Activated CD8-positive, alpha-beta memory T cell treated with anti-CD3 and anti-CD28 coated beads for 1 hour (primary cell): Measurements from ENCODE around the gene CYP27B1.

Source experiments
- DNase-seq, 2 donors: peaks; one replicate each; pipeline ENCODE4 v3.0.0-alpha.2; 2020; ENCODE audit warnings: low read depth in 1 of 2; ENCODE audit errors: extremely low read depth in 1 of 2

Gene CYP27B1

GRCh38 chr12:57766464-57767304 lies at the start of gene CYP27B1:
CYP27B1 (minus strand) TSS chr12:57767078; CDS start chr12:57767041, 37 bp downstream.
- DNase-seq: no peak

- no peak for DNase-seq
These were observed 49.4 kb upstream of the CYP27B1 start for GRCh38 chr12:57816001-57816854.

- DNase-seq: no peak
These were observed 48.5 kb upstream of the CYP27B1 start for GRCh38 chr12:57815177-57816000.

GRCh38 chr12:57813971-57814772 lies 47.3 kb upstream of the CYP27B1 start:
- DNase-seq: no peak

- no peak for DNase-seq
These were observed 46.5 kb upstream of the CYP27B1 start for GRCh38 chr12:57813111-57813970.

- DNase-seq: no peak
These were observed 44.3 kb upstream of the CYP27B1 start for GRCh38 chr12:57811028-57811755.

GRCh38 chr12:57810450-57810849 lies 43.6 kb upstream of the CYP27B1 start:
- no peak for DNase-seq

GRCh38 chr12:57809425-57809824 lies 42.5 kb upstream of the CYP27B1 start:
- no peak for DNase-seq

GRCh38 chr12:57808351-57808750 lies 41.5 kb upstream of the CYP27B1 start:
- no peak for DNase-seq

GRCh38 chr12:57807285-57807684 lies 40.4 kb upstream of the CYP27B1 start:
- no peak for DNase-seq

- DNase-seq: no peak
These were observed 39.8 kb upstream of the CYP27B1 start for GRCh38 chr12:57806677-57807076.

GRCh38 chr12:57803319-57803893 lies 36.5 kb upstream of the CYP27B1 start:
- peak in 1 of 2 donors; percentile 5 for DNase-seq

GRCh38 chr12:57802607-57803006 lies 35.7 kb upstream of the CYP27B1 start:
- DNase-seq: no peak

- no peak for DNase-seq
These were observed 34.1 kb upstream of the CYP27B1 start for GRCh38 chr12:57800965-57801364.

GRCh38 chr12:57797933-57798332 lies 31.1 kb upstream of the CYP27B1 start:
- no peak for DNase-seq

- DNase-seq: no peak
These were observed 30.1 kb upstream of the CYP27B1 start for GRCh38 chr12:57796996-57797395.

GRCh38 chr12:57795354-57795753 lies 28.5 kb upstream of the CYP27B1 start:
- no peak for DNase-seq

- DNase-seq: no peak
These were observed 27.0 kb upstream of the CYP27B1 start for GRCh38 chr12:57793920-57794319.
